Right atrium auricular region (tissue), 2 donors: ENCODE measurements around the gene NUP98. TPM values are rescaled to one million over a fixed set of nuclear protein-coding genes. Genes with fewer than 3 reads are reported as not detected.

ENCODE experiments used
- DNase-seq: peaks from one replicate; pipeline ENCODE4 v3.0.0-alpha.2; 2019; ENCODE audit warnings: low spot score
- H3K27ac ChIP-seq, 2 donors: fragments of 200-600 bp; sonication (generic); 1 replicate in 1 of 2; 2 replicates in 1 of 2; pipeline ENCODE4 v1.5.1; 2016 to 2019
- H3K27me3 ChIP-seq, 2 donors: fragments of 200-600 bp; sonication (generic); one replicate each; pipeline versions ENCODE4 v1.5.1 to v1.6.0; 2017 to 2019
- H3K36me3 ChIP-seq: fragments of 200-600 bp; sonication (generic); one replicate; pipeline ENCODE4 v1.5.1; 2016
- H3K4me1 ChIP-seq, 2 donors: fragments of 200-600 bp; sonication (generic); one replicate each; pipeline versions ENCODE4 v1.5.1 to v1.6.0; 2017 to 2019
- H3K4me3 ChIP-seq, 2 donors: fragments of 200-600 bp; sonication (generic); 1 replicate in 1 of 2; 2 replicates in 1 of 2; pipeline ENCODE4 v1.5.1; 2017 to 2019; ENCODE audit warnings: mild to moderate bottlenecking in 1 of 2, moderate library complexity in 1 of 2
- H3K9me3 ChIP-seq, 2 donors: fragments of 200-600 bp; sonication (generic); one replicate each; pipeline ENCODE4 v1.5.1; 2019
- total RNA-seq, 2 donors: library from RNA; depleted of rRNA; stranded (reverse); fragments of >200 nt; gene quantifications; one replicate each; pipeline ENCODE4 v1.1.0, GENCODE V29; 2016
- TF ChIP-seq, protein P1 (sequence below), 2 donors: fragments of 200-600 bp; sonication (generic); IDR thresholded peaks; one replicate each; pipeline ENCODE4 v1.5.1; 2019; ENCODE audit warnings: antibody characterized with exemption in 2 of 2

Gene NUP98
- total RNA-seq, 2 donors from 2014 or later, result 58.8 to 94.5 TPM

DNA sequence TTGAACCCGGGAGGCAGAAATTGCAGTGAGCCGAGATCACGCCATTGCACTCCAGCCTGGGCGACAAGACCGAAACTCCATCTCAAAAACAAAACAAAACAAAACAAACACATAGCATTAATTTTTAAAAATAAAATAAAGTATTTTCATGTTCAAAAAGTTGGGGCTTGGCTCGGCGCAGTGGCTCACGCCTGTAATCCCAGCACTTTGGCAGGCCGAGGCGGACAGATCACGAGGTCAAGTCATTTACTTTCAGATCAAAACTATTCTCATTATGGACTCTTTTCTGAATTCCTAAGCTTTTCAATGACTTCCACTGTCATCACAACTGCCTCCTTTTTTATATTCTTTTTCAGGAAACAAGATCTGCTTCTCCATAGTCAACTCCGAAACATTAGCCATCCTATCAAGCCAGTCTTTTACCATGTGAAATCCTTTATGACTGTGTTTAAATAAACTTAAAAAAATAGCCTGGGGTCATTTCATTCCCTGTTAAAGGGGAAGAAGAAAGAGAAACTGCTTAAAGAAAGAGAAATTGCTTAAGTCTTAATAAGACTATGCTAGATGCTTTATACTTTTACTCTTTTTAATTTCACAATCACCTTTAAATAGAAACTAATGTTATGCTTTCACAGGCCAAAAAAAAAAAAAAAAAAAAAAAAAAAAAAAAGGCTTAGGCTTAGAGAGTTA is 113.1 kb downstream of the NUP98 start:
- no peak for DNase-seq
- H3K27me3 ChIP-seq, result no peaks in the 10 kb centered on the region
- H3K36me3 ChIP-seq, result peaks cover 91% of the 10 kb centered on the region
- no peak overlapping the region for H3K27ac ChIP-seq
- no peaks in the 10 kb centered on the region for H3K9me3 ChIP-seq
- peaks cover 0 to 11% of the 10 kb centered on the region in 2 donors for H3K4me1 ChIP-seq
- no peak overlapping the region for H3K4me3 ChIP-seq
- TF ChIP-seq, protein P1, sequence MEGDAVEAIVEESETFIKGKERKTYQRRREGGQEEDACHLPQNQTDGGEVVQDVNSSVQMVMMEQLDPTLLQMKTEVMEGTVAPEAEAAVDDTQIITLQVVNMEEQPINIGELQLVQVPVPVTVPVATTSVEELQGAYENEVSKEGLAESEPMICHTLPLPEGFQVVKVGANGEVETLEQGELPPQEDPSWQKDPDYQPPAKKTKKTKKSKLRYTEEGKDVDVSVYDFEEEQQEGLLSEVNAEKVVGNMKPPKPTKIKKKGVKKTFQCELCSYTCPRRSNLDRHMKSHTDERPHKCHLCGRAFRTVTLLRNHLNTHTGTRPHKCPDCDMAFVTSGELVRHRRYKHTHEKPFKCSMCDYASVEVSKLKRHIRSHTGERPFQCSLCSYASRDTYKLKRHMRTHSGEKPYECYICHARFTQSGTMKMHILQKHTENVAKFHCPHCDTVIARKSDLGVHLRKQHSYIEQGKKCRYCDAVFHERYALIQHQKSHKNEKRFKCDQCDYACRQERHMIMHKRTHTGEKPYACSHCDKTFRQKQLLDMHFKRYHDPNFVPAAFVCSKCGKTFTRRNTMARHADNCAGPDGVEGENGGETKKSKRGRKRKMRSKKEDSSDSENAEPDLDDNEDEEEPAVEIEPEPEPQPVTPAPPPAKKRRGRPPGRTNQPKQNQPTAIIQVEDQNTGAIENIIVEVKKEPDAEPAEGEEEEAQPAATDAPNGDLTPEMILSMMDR (IDR thresholded peaks at IDR 0.05), result no peak

DNA sequence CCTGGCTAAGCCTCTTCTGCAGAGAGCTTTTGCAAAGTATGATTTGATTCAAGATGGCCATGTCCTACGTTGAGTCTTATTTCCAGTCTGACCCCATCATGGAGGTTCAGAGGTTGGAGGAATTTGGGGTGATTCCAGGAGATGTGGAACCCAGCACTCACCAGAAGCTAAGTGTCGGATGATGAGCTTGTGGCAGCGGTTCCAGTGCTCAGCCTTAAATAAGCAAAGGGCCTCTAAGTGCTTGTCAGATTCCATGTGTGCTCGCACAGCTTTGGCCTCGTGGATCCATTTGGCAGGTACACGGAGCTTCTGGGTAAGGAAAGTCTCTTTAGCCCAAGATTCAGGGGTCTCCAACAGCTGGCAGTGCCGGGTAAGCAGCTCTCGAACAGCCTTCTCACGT is 114.3 kb downstream of the NUP98 start:
- no peaks in the 10 kb centered on the region for H3K27me3 ChIP-seq
- no peaks in the 10 kb centered on the region for H3K9me3 ChIP-seq
- TF ChIP-seq, protein P1 (IDR thresholded peaks at IDR 0.05), result no peak
- no peak overlapping the region for H3K4me3 ChIP-seq
- H3K27ac ChIP-seq, result peak overlapping the region in 1 of 2 donors; percentile 33
- peaks cover 0 to 11% of the 10 kb centered on the region in 2 donors for H3K4me1 ChIP-seq
- peaks cover 91% of the 10 kb centered on the region for H3K36me3 ChIP-seq
- no peak for DNase-seq

GRCh38 chr11:3679077-3679476 is 118.3 kb downstream of the NUP98 start:
- Histone ChIP-seq H3K27ac (no peak overlapping the region), H3K36me3 (peaks cover 97% of the 10 kb centered on the region)
- TF ChIP-seq, protein P1 (IDR thresholded peaks at IDR 0.05), result no peak

DNA sequence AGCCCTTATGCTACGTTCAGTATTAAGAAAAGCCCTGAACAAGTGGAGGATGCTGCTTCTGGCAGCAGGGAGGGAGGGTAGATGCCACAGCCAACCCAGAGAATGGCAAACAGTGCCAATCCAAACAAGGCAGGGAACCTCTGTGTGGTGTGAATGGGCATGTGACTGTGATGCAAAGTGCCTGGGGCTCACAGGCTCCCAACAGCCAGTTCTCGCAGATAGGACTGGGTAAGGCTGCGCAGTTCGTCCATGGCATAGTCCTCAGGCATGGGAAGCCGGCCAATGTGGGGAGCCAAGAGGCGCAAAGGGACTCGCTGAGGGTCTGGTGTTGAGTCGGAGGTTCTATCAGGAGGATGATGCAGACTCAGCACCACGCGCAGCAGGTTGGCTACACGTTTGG is 121.4 kb downstream of the NUP98 start:
- DNase-seq, result no peak
- Histone ChIP-seq H3K4me3 (no peak overlapping the region), H3K9me3 (no peaks in the 10 kb centered on the region), H3K36me3 (peaks cover 88% of the 10 kb centered on the region), H3K27ac (no peak overlapping the region), H3K4me1 (no peaks in the 10 kb centered on the region), H3K27me3 (no peaks in the 10 kb centered on the region)
- TF ChIP-seq, protein P1 (IDR thresholded peaks at IDR 0.05), result no peak

More at GRCh38 chr11:3679077-3679476, 118.3 kb downstream of the NUP98 start:
- no peak for DNase-seq
- H3K4me3 ChIP-seq, result no peak overlapping the region
- no peaks in the 10 kb centered on the region for H3K27me3 ChIP-seq
- peaks cover 0 to 11% of the 10 kb centered on the region in 2 donors for H3K4me1 ChIP-seq
- H3K9me3 ChIP-seq, result no peaks in the 10 kb centered on the region

- H3K36me3 ChIP-seq, result peaks cover 71% of the 10 kb centered on the region
- DNase-seq, result no peak
- peaks cover 0 to 6% of the 10 kb centered on the region in 2 donors for H3K4me1 ChIP-seq
- H3K27me3 ChIP-seq, result no peaks in the 10 kb centered on the region
- TF ChIP-seq, protein P1 (IDR thresholded peaks at IDR 0.05), result no peak
- no peak overlapping the region for H3K27ac ChIP-seq
- H3K9me3 ChIP-seq, result no peaks in the 10 kb centered on the region
- no peak overlapping the region for H3K4me3 ChIP-seq
Measured at GRCh38 chr11:3674189-3674588, 123.2 kb downstream of the NUP98 start.
